GM12878 (cell line): Measurements from ENCODE around the gene FARSB. TPM values are rescaled to one million over a fixed set of nuclear protein-coding genes. Genes with fewer than 3 reads are reported as not detected.

ENCODE experiments used
- ATAC-seq: fragments of 200-7000 bp; cut with Tn5 transposase; 3 replicates; pipeline ENCODE4 v1.9.1; 2020; ENCODE audit warnings: mild to moderate bottlenecking, moderate library complexity
- BruUV-seq: library from RNA; stranded (reverse); fragments of 400-500 nt; replicated peaks from 2 replicates; lab custom pipeline; 2021; lab: Mats Ljungman, UMichigan
- CTCF ChIA-PET: fragments of 300-600 bp; sonication (Branson Sonifier 250); formaldehyde crosslinking; extraction: SDS; loops from one replicate; lab custom pipeline; 2021; ENCODE audit warnings: inconsistent platforms; lab: Yijun Ruan, JAX
- POLR2A ChIA-PET: fragments of 350-600 bp; formaldehyde crosslinking; extraction: SDS; loops from one replicate; lab custom pipeline; 2021; ENCODE audit warnings: inconsistent platforms; lab: Charles Lee
- RAD21 ChIA-PET: fragments of 300-600 bp; sonication (Branson Sonifier 250); formaldehyde crosslinking; loops from one replicate; lab custom pipeline; 2023; ENCODE audit warnings: antibody characterized with exemption; ENCODE audit not compliant: unreplicated experiment; lab: Charles Lee
- SMC1A ChIA-PET: fragments of 300-600 bp; sonication (Branson Sonifier 250); formaldehyde crosslinking; loops from one replicate; lab custom pipeline; 2023; ENCODE audit not compliant: unreplicated experiment, uncharacterized antibody; lab: Charles Lee
- DNase-seq: peaks from one replicate; pipeline ENCODE4 v3.0.0-alpha.2; 2011; ENCODE audit warnings: low read depth, low spot score
- FAIRE-seq: peaks from 3 replicates; lab custom pipeline; 2011; peaks lifted over from hg19 to GRCh38; lab: Jason Lieb, UNC
- H2AFZ ChIP-seq: 2 replicates; pipeline ENCODE4 v1.6.0; 2011; ENCODE audit warnings: low read depth, low read length, control low read depth; ENCODE audit not compliant: control insufficient read depth
- H3K27ac ChIP-seq: 2 replicates; pipeline ENCODE4 v1.5.1; 2011; ENCODE audit warnings: control low read depth; ENCODE audit not compliant: control insufficient read depth, insufficient read depth
- H3K27me3 ChIP-seq, 2 experiments: replicated peaks in 1 of 2; 2 replicates each; pipeline versions ENCODE4 v1.6.0 to v1.6.1; 2011; ENCODE audit warnings: low read length in 1 of 2; ENCODE audit not compliant: control insufficient read depth in 2 of 2, insufficient read depth in 2 of 2
- H3K36me3 ChIP-seq, 2 experiments: 2 replicates each; pipeline ENCODE4 v1.5.1; 2011; ENCODE audit warnings: low read length in 1 of 2; ENCODE audit not compliant: control insufficient read depth in 2 of 2, insufficient read depth in 2 of 2
- H3K4me1 ChIP-seq: 2 replicates; pipeline ENCODE4 v1.6.1; 2011; ENCODE audit warnings: mild to moderate bottlenecking, low read length, moderate library complexity, mixed read lengths; ENCODE audit not compliant: control insufficient read depth, insufficient read depth
- H3K4me2 ChIP-seq: 2 replicates; pipeline ENCODE4 v1.6.0; 2011; ENCODE audit warnings: control low read depth; ENCODE audit not compliant: control insufficient read depth, insufficient read depth
- H3K4me3 ChIP-seq: fragments of 200-600 bp; sonication (generic); 2 replicates; pipeline ENCODE4 v1.5.1; 2016
- H3K79me2 ChIP-seq: 2 replicates; pipeline ENCODE4 v1.6.0; 2011; ENCODE audit warnings: low read length; ENCODE audit not compliant: control insufficient read depth, insufficient read depth
- H3K9ac ChIP-seq: 2 replicates; pipeline ENCODE4 v1.8.0; 2011; ENCODE audit warnings: low read length, control low read depth, mixed read lengths; ENCODE audit not compliant: control insufficient read depth, insufficient read depth
- H3K9me3 ChIP-seq: replicated peaks from 3 replicates; pipeline ENCODE4 v1.5.1; 2011; ENCODE audit warnings: mild to moderate bottlenecking, low read length; ENCODE audit not compliant: control insufficient read depth, insufficient read depth
- H4K20me1 ChIP-seq: 2 replicates; pipeline ENCODE4 v1.6.0; 2011; ENCODE audit not compliant: control insufficient read depth, insufficient read depth
- ETV6 ChIP-seq, 2 experiments: fragments of 450-650 bp in 1 of 2; IDR thresholded peaks in 1 of 2; conservative IDR thresholded peaks in 1 of 2; 2 replicates each; pipeline ENCODE4 v1.6.1; 2014; ENCODE audit warnings: antibody characterized with exemption in 1 of 2, borderline replicate concordance in 1 of 2, low read depth in 1 of 2, mild to moderate bottlenecking in 1 of 2, moderate library complexity in 1 of 2
- FOXM1 ChIP-seq: IDR thresholded peaks from 2 replicates; pipeline ENCODE4 v1.6.1; 2012; ENCODE audit warnings: low read depth, mild to moderate bottlenecking, inconsistent platforms, low read length, moderate library complexity
- HDAC2 ChIP-seq: fragments of 200-600 bp; sonication (generic); IDR thresholded peaks from 2 replicates; pipeline ENCODE4 v1.6.1; 2017
- IKZF1 ChIP-seq: fragments of 450-650 bp; conservative IDR thresholded peaks from 2 replicates; pipeline ENCODE4 v1.6.1; 2017; ENCODE audit warnings: antibody characterized with exemption, mild to moderate bottlenecking
- MTA2 ChIP-seq: fragments of 450-650 bp; IDR thresholded peaks from 2 replicates; pipeline ENCODE4 v1.6.1; 2016; ENCODE audit warnings: low read depth, mild to moderate bottlenecking, moderate library complexity
- MYB ChIP-seq: fragments of 150-350 bp; IDR thresholded peaks from 2 replicates; pipeline ENCODE4 v1.6.1; 2014; ENCODE audit warnings: mild to moderate bottlenecking, low read depth, low read length, borderline replicate concordance
- NBN ChIP-seq: fragments of 450-650 bp; IDR thresholded peaks from 2 replicates; pipeline ENCODE4 v1.6.1; 2016
- NR2C2 ChIP-seq: IDR thresholded peaks from 2 replicates; pipeline ENCODE4 v1.6.1; 2011; ENCODE audit warnings: borderline replicate concordance, low read depth; ENCODE audit not compliant: control insufficient read depth, insufficient read length
- PBX3 ChIP-seq: IDR thresholded peaks from 2 replicates; pipeline ENCODE4 v1.6.1; 2011; ENCODE audit warnings: mild to moderate bottlenecking, low read depth, low read length, moderate library complexity; ENCODE audit not compliant: insufficient replicate concordance
- SPI1 ChIP-seq: IDR thresholded peaks from 2 replicates; pipeline ENCODE4 v1.6.1; 2011; ENCODE audit warnings: low read depth, mild to moderate bottlenecking, low read length, moderate library complexity, borderline replicate concordance; ENCODE audit not compliant: insufficient read depth
- SRF ChIP-seq, 2 experiments: IDR thresholded peaks; 2 replicates each; pipeline ENCODE4 v1.6.1; 2011; ENCODE audit warnings: low read depth in 2 of 2, low read length in 2 of 2, mild to moderate bottlenecking in 1 of 2, moderate library complexity in 1 of 2
- WRNIP1 ChIP-seq: IDR thresholded peaks from 2 replicates; pipeline ENCODE4 v1.6.1; 2011; ENCODE audit warnings: low read depth, low read length, improper control_type of control experiment, borderline replicate concordance
- WGBS: methylation state at CpG from one replicate; pipeline ENCODE4 v1.1.6; 2016; ENCODE audit warnings: low lambda C conversion rate; ENCODE audit not compliant: insufficient replicate concordance, insufficient coverage; ENCODE audit errors: missing lambda C conversion rate; 5-methylcytosine and 5-hydroxymethylcytosine counted together
- in situ Hi-C: fragments of 300-500 bp; cut with MboI; formaldehyde crosslinking; loops from 9 replicates; pipeline ENCODE4 v1.14.3; 2018; ENCODE audit warnings: mixed read lengths
- intact Hi-C: fragments of 100-400 bp; cut with micrococcal nuclease; formaldehyde crosslinking; loops from one replicate; pipeline ENCODE4 v1.14.2; 2022; ENCODE audit not compliant: unreplicated experiment
- polyA plus RNA-seq, 11 experiments: library from polyadenylated mRNA; depleted of rRNA in 4 of 11; unstranded in 6 of 11; stranded (reverse) in 5 of 11; fragments of >200 nt; fragmentation: Nextera tagmentation in 4 of 11; fragmentation: Illumina TruSeq in 1 of 11; extraction: Ambion mirVana in 4 of 11; extraction: Trizol in 1 of 11; gene quantifications; 1 replicate in 1 of 11; 2 replicates in 10 of 11; pipeline versions ENCODE4 v1.2.1 to v1.2.3, GENCODE V29; 2011 to 2016; ENCODE audit warnings: inconsistent platforms in 2 of 11, missing spikeins in 2 of 11, low read depth in 1 of 11
- total RNA-seq, 4 experiments: library from RNA; depleted of rRNA in 3 of 4; stranded (reverse); fragments of >200 nt in 3 of 4; fragmentation: Illumina TruSeq in 1 of 4; extraction: Trizol in 1 of 4; gene quantifications; 2 replicates each; pipeline versions ENCODE4 v1.2.1 to v1.2.3, GENCODE V29; 2013 to 2021

FARSB gene
- total and polyA plus RNA-seq, 10 of the 15 experiments (the other 5 are each of a cell fraction or from before 2014, with no cell fraction given): 32.4 to 127 (median 73.8) TPM

- H3K36me3 ChIP-seq: peaks cover 0 to 16% of the 10 kb centered on the region in 2 experiments; a peak in 2 of 4 replicates
- ChIA-PET CTCF (interaction anchor here (1.0 kb wide), 1 partner anchor 29 kb away, joined by 3 read pairs; no protein-coding TSS in a partner anchor), SMC1A (interaction anchor here (0.7 to 1.3 kb wide), 4 partner anchors 10 to 581 kb away, joined by 3 to 4 read pairs (median 4); no protein-coding TSS in a partner anchor), POLR2A (interaction anchor here (0.5 kb wide), 1 partner anchor 328 kb away, joined by 4 read pairs; no protein-coding TSS in a partner anchor), RAD21 (interaction anchor here (0.9 kb wide), 2 partner anchors 44 to 288 kb away, joined by 3 read pairs; no protein-coding TSS in a partner anchor)
- no peak overlapping the region for H3K4me2 ChIP-seq
- DNase-seq: no peak
- 97% methylated on average over 3 of the region's 3 CpGs for WGBS
- no peaks in the 10 kb centered on the region for H4K20me1 ChIP-seq
- no TSS peak for BruUV-seq
- H3K9ac ChIP-seq: no peak overlapping the region
- TF ChIP-seq IKZF1 (no peak), PBX3 (no peak), NR2C2 (no peak), WRNIP1 (no peak), MTA2 (no peak), SRF (IDR thresholded peaks at IDR 0.05; ENCODE audit: low read depth in 2 of 2, low read length in 2 of 2) (no peak), ETV6 (conservative IDR thresholded peaks at IDR 0.05 in 1 of 2, IDR thresholded peaks at IDR 0.05 in 1 of 2; ENCODE audit: borderline replicate concordance in 1 of 2, low read depth in 1 of 2) (no peak), MYB (no peak), HDAC2 (no peak), SPI1 (no peak), NBN (no peak), FOXM1 (no peak)
- H3K27ac ChIP-seq: no peak overlapping the region
- H3K9me3 ChIP-seq: no peaks in the 10 kb centered on the region
- intact Hi-C loops (no loop called here), in situ Hi-C loops (no loop called here)
- H2AFZ ChIP-seq: no peak overlapping the region
- no peaks in the 10 kb centered on the region for H3K4me1 ChIP-seq
- no peaks in the 10 kb centered on the region for H3K27me3 ChIP-seq
- H3K4me3 ChIP-seq: no peak overlapping the region
- H3K79me2 ChIP-seq: no peaks in the 10 kb centered on the region
- ATAC-seq: no peak
- FAIRE-seq: no peak
These were observed 49.6 kb downstream of the FARSB start for GRCh38 chr2:222606306-222606705.
